BLaER1 (cell line): ENCODE results near the gene NCF2.

Experiments
- H3K27ac ChIP-seq: shearing (Covaris generic); formaldehyde crosslinking; 2 replicates; pipeline ENCODE4 v1.8.1; 2022
- H3K27me3 ChIP-seq: shearing (Covaris generic); formaldehyde crosslinking; 2 replicates; pipeline ENCODE4 v1.8.1; 2022
- H3K36me3 ChIP-seq: shearing (Covaris generic); formaldehyde crosslinking; 2 replicates; pipeline ENCODE4 v1.8.1; 2022
- H3K4me1 ChIP-seq: shearing (Covaris generic); formaldehyde crosslinking; 2 replicates; pipeline ENCODE4 v1.8.1; 2022
- H3K4me2 ChIP-seq: shearing (Covaris generic); formaldehyde crosslinking; 2 replicates; pipeline ENCODE4 v1.8.1; 2022
- H3K4me3 ChIP-seq: shearing (Covaris generic); formaldehyde crosslinking; 2 replicates; pipeline ENCODE4 v1.8.1; 2022
- H3K9ac ChIP-seq: shearing (Covaris generic); formaldehyde crosslinking; 2 replicates; pipeline ENCODE4 v1.8.1; 2022
- H3K9me3 ChIP-seq: shearing (Covaris generic); formaldehyde crosslinking; 2 replicates; pipeline ENCODE4 v1.8.1; 2022
- H4K20me1 ChIP-seq: shearing (Covaris generic); formaldehyde crosslinking; 2 replicates; pipeline ENCODE4 v1.8.1; 2022
- Cebpa-rat ChIP-seq: shearing (Covaris generic); IDR thresholded peaks from 2 replicates; pipeline ENCODE4 v1.8.1; 2022

Gene NCF2

GRCh38 chr1:183612407-183612806 lies 22.1 kb upstream of the NCF2 start:
- Histone ChIP-seq H3K4me1 (0 out of 2 replicates have a peak, but pooled peaks cover 8% of the 10 kb centered on the region), H3K36me3 (no peaks in the 10 kb centered on the region), H3K9me3 (no peaks in the 10 kb centered on the region), H3K9ac (no peak overlapping the region), H3K4me2 (no peak overlapping the region), H3K27me3 (no peaks in the 10 kb centered on the region), H4K20me1 (no peaks in the 10 kb centered on the region), H3K27ac (no peak overlapping the region), H3K4me3 (no peak overlapping the region)
- no peak for TF ChIP-seq Cebpa-rat

- 0 out of 2 replicates have a peak, but pooled peaks cover 8% of the 10 kb centered on the region for H3K4me1 ChIP-seq
- H3K9ac ChIP-seq, result no peak overlapping the region
- no peaks in the 10 kb centered on the region for H3K36me3 ChIP-seq
- H3K4me2 ChIP-seq, result no peak overlapping the region
- no peaks in the 10 kb centered on the region for H3K27me3 ChIP-seq
- no peak overlapping the region for H3K27ac ChIP-seq
- H3K4me3 ChIP-seq, result no peak overlapping the region
- H3K9me3 ChIP-seq, result no peaks in the 10 kb centered on the region
- no peaks in the 10 kb centered on the region for H4K20me1 ChIP-seq
- TF ChIP-seq Cebpa-rat, result no peak
Measured at GRCh38 chr1:183611021-183611420, 20.8 kb upstream of the NCF2 start.

- no peaks in the 10 kb centered on the region for H4K20me1 ChIP-seq
- H3K36me3 ChIP-seq, result no peaks in the 10 kb centered on the region
- no peak overlapping the region for H3K4me3 ChIP-seq
- no peak overlapping the region for H3K9ac ChIP-seq
- no peak overlapping the region for H3K4me2 ChIP-seq
- no peak for TF ChIP-seq Cebpa-rat
- no peaks in the 10 kb centered on the region for H3K9me3 ChIP-seq
- no peaks in the 10 kb centered on the region for H3K27me3 ChIP-seq
- H3K4me1 ChIP-seq, result 0 out of 2 replicates have a peak, but pooled peaks cover 8% of the 10 kb centered on the region
- H3K27ac ChIP-seq, result no peak overlapping the region
Measured at GRCh38 chr1:183609759-183610452, 19.6 kb upstream of the NCF2 start.

DNA sequence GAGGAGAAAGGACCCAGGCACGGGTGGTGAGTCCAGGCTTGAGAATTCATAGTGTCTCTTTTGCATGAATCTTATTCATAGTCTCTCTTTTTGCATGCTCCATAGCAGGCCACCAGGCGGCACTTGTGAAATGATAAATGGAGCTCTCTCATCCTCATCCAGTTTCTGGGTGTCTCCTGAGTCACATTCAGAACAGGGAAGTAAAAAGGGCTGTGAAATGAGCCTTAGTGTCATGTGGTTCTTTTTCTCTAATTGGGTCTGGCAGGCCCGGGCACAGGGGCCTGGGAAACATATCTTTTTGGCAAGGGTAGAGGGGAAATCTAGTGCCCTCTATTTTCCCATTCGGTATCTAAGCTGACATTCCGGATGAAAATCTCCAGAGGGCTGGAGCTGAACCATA lies 19.1 kb upstream of the NCF2 start:
- Histone ChIP-seq H4K20me1 (no peaks in the 10 kb centered on the region), H3K27me3 (no peaks in the 10 kb centered on the region), H3K4me1 (peaks cover 13% of the 10 kb centered on the region), H3K9ac (no peak overlapping the region), H3K36me3 (no peaks in the 10 kb centered on the region), H3K9me3 (no peaks in the 10 kb centered on the region), H3K4me2 (no peak overlapping the region), H3K27ac (no peak overlapping the region), H3K4me3 (no peak overlapping the region)
- no peak for TF ChIP-seq Cebpa-rat

DNA sequence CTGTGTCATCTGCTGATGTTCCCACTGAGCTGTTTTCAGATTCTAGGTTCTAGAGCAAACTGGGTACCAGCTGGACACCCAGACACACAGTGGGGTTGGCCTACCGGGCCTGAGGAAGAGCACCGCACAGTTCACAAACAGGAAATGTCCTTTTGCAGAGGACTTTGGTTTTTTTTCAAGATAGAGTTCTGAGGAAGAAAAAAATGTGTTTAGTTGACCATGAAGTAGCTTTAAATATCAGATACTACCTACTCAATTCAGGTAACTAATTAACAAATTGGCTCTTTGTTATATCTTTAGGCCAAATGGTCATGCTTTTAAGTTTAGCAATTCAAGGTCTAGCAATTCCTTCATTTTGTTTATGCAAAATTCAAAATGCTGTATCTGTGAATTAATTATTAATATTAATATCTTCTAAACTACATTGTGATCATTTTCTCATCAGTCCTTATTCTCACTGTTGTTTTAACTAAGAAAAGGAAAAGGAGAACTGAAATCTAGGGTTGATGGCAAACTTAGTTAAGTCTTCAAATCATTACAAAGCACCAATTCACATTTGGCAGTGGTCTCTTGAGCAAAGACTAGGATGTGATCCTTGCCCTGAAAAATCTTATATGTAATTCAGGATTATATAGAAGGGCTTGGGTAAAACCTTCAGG lies 17.2 kb upstream of the NCF2 start:
- H3K27ac ChIP-seq, result no peak overlapping the region

GRCh38 chr1:183605904-183606303 lies 15.6 kb upstream of the NCF2 start:
- TF ChIP-seq Cebpa-rat, result no peak
- H3K27ac ChIP-seq, result no peak overlapping the region

More for the DNA sequence above, 17.2 kb upstream of the NCF2 start:
- no peak for TF ChIP-seq Cebpa-rat
- Histone ChIP-seq H3K4me3 (no peak overlapping the region), H3K27me3 (no peaks in the 10 kb centered on the region), H3K4me1 (peaks cover 22% of the 10 kb centered on the region), H4K20me1 (no peaks in the 10 kb centered on the region), H3K9me3 (no peaks in the 10 kb centered on the region), H3K4me2 (no peak overlapping the region), H3K9ac (no peak overlapping the region), H3K36me3 (no peaks in the 10 kb centered on the region)

GRCh38 chr1:183604815-183605214 lies 14.6 kb upstream of the NCF2 start:
- Histone ChIP-seq H3K27me3 (no peaks in the 10 kb centered on the region), H3K4me1 (peaks cover 22% of the 10 kb centered on the region), H3K9me3 (no peaks in the 10 kb centered on the region), H3K27ac (no peak overlapping the region), H3K9ac (no peak overlapping the region), H3K4me2 (no peak overlapping the region), H3K4me3 (no peak overlapping the region), H3K36me3 (no peaks in the 10 kb centered on the region), H4K20me1 (no peaks in the 10 kb centered on the region)
- no peak for TF ChIP-seq Cebpa-rat

More at GRCh38 chr1:183605904-183606303, 15.6 kb upstream of the NCF2 start:
- Histone ChIP-seq H3K9me3 (no peaks in the 10 kb centered on the region), H3K9ac (no peak overlapping the region), H3K27me3 (no peaks in the 10 kb centered on the region), H4K20me1 (no peaks in the 10 kb centered on the region), H3K4me2 (no peak overlapping the region), H3K4me3 (no peak overlapping the region), H3K4me1 (peaks cover 22% of the 10 kb centered on the region), H3K36me3 (no peaks in the 10 kb centered on the region)

- Histone ChIP-seq H3K4me1 (peaks cover 20% of the 10 kb centered on the region), H3K27me3 (no peaks in the 10 kb centered on the region), H4K20me1 (no peaks in the 10 kb centered on the region), H3K27ac (no peak overlapping the region), H3K4me3 (no peak overlapping the region), H3K4me2 (peak overlapping the region; percentile 6), H3K9ac (no peak overlapping the region), H3K36me3 (no peaks in the 10 kb centered on the region), H3K9me3 (no peaks in the 10 kb centered on the region)
- TF ChIP-seq Cebpa-rat, result no peak
Measured at GRCh38 chr1:183604038-183604808, 14.0 kb upstream of the NCF2 start.

DNA sequence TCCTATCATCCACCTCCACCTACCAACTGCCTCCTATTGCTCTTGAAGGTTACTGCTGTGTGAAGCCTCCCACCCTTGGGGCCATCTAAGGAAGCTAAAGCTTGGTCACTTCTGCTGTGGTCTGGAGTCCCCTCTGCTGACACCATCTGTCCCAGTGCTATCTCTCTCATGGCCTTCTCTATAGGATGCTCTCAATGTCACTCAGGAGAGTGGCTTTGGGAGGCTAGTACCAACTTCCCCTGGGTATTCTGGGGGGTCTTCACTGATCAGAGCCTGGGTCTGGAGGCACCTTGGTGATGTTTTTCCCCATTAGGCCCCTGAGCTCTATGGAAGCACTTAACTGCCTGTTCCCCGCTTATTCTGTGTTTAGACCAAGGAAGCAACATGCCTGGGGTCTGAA lies 12.3 kb upstream of the NCF2 start:
- H3K36me3 ChIP-seq, result no peaks in the 10 kb centered on the region
- no peak for TF ChIP-seq Cebpa-rat
- no peaks in the 10 kb centered on the region for H4K20me1 ChIP-seq
- H3K9me3 ChIP-seq, result no peaks in the 10 kb centered on the region
- H3K9ac ChIP-seq, result no peak overlapping the region
- no peak overlapping the region for H3K27ac ChIP-seq
- no peak overlapping the region for H3K4me3 ChIP-seq
- no peaks in the 10 kb centered on the region for H3K27me3 ChIP-seq
- peaks cover 27% of the 10 kb centered on the region for H3K4me1 ChIP-seq
- no peak overlapping the region for H3K4me2 ChIP-seq

DNA sequence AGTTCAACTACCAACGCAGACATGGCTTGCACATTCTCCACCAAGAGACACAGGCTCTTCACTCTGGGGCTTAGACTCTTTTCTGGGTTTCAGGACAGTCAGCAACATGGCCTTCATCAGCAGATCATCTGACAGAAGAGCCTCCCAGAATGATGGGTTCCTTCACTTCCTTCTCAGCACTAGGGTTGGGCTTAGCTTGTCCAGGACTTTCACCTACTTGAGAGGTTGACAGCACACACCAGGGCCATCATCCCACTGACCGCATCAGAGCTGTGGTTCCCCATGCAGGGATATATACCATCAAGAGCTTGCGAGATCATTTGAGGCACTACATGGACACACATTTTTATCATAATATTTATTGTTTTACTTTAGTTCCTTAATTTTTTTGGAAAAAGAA lies 10.4 kb upstream of the NCF2 start:
- Histone ChIP-seq H3K9ac (no peak overlapping the region), H4K20me1 (no peaks in the 10 kb centered on the region), H3K27me3 (no peaks in the 10 kb centered on the region), H3K4me2 (no peak overlapping the region), H3K9me3 (no peaks in the 10 kb centered on the region), H3K36me3 (no peaks in the 10 kb centered on the region), H3K27ac (no peak overlapping the region), H3K4me3 (no peak overlapping the region), H3K4me1 (peaks cover 43% of the 10 kb centered on the region)
- no peak for TF ChIP-seq Cebpa-rat
